Neural cell (in vitro differentiated cells): Measurements from ENCODE around the gene TADA2A.

Source experiments
- EP300 ChIP-seq: fragments of 450-650 bp; conservative IDR thresholded peaks from 2 replicates; pipeline ENCODE4 v1.6.1; 2014; ENCODE audit warnings: antibody characterized with exemption, mild to moderate bottlenecking, moderate library complexity; ENCODE audit not compliant: poor library complexity, severe bottlenecking
- POLR2AphosphoS5 ChIP-seq: IDR thresholded peaks from 2 replicates; pipeline ENCODE4 v1.6.1; 2012
- RAD21 ChIP-seq: fragments of 450-650 bp; conservative IDR thresholded peaks from 2 replicates; pipeline ENCODE4 v1.6.1; 2014; ENCODE audit warnings: antibody characterized with exemption, mild to moderate bottlenecking, moderate library complexity
- SMC3 ChIP-seq: fragments of 450-650 bp; conservative IDR thresholded peaks from 2 replicates; pipeline ENCODE4 v1.6.1; 2014; ENCODE audit warnings: antibody characterized with exemption, mild to moderate bottlenecking, moderate library complexity; ENCODE audit not compliant: poor library complexity
- TAF1 ChIP-seq: IDR thresholded peaks from 2 replicates; pipeline ENCODE4 v1.6.1; 2012; ENCODE audit warnings: low read depth
- TF ChIP-seq, protein P1 (sequence below): fragments of 450-650 bp; IDR thresholded peaks from 2 replicates; pipeline ENCODE4 v1.5.1; 2014; ENCODE audit warnings: antibody characterized with exemption, mild to moderate bottlenecking, moderate library complexity; ENCODE audit not compliant: poor library complexity, severe bottlenecking
- TF ChIP-seq, protein P2 (sequence below): IDR thresholded peaks from 2 replicates; pipeline ENCODE4 v1.6.1; 2012; ENCODE audit warnings: borderline replicate concordance

- TF ChIP-seq EP300: no peak
- TF ChIP-seq, protein P1, sequence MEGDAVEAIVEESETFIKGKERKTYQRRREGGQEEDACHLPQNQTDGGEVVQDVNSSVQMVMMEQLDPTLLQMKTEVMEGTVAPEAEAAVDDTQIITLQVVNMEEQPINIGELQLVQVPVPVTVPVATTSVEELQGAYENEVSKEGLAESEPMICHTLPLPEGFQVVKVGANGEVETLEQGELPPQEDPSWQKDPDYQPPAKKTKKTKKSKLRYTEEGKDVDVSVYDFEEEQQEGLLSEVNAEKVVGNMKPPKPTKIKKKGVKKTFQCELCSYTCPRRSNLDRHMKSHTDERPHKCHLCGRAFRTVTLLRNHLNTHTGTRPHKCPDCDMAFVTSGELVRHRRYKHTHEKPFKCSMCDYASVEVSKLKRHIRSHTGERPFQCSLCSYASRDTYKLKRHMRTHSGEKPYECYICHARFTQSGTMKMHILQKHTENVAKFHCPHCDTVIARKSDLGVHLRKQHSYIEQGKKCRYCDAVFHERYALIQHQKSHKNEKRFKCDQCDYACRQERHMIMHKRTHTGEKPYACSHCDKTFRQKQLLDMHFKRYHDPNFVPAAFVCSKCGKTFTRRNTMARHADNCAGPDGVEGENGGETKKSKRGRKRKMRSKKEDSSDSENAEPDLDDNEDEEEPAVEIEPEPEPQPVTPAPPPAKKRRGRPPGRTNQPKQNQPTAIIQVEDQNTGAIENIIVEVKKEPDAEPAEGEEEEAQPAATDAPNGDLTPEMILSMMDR: peak; percentile 51
- no peak for TF ChIP-seq TAF1
- TF ChIP-seq POLR2AphosphoS5: no peak
- TF ChIP-seq RAD21: no peak
- no peak for TF ChIP-seq SMC3
- TF ChIP-seq, protein P2, sequence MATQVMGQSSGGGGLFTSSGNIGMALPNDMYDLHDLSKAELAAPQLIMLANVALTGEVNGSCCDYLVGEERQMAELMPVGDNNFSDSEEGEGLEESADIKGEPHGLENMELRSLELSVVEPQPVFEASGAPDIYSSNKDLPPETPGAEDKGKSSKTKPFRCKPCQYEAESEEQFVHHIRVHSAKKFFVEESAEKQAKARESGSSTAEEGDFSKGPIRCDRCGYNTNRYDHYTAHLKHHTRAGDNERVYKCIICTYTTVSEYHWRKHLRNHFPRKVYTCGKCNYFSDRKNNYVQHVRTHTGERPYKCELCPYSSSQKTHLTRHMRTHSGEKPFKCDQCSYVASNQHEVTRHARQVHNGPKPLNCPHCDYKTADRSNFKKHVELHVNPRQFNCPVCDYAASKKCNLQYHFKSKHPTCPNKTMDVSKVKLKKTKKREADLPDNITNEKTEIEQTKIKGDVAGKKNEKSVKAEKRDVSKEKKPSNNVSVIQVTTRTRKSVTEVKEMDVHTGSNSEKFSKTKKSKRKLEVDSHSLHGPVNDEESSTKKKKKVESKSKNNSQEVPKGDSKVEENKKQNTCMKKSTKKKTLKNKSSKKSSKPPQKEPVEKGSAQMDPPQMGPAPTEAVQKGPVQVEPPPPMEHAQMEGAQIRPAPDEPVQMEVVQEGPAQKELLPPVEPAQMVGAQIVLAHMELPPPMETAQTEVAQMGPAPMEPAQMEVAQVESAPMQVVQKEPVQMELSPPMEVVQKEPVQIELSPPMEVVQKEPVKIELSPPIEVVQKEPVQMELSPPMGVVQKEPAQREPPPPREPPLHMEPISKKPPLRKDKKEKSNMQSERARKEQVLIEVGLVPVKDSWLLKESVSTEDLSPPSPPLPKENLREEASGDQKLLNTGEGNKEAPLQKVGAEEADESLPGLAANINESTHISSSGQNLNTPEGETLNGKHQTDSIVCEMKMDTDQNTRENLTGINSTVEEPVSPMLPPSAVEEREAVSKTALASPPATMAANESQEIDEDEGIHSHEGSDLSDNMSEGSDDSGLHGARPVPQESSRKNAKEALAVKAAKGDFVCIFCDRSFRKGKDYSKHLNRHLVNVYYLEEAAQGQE: peak; percentile 5
Observed at GRCh38 chr17:37358830-37359681, 47.6 kb upstream of the TADA2A start.
